NT2/D1 (cell line): ENCODE measurements around the gene MUC5AC.
"Not testable (repeated sequence)": the region's sequence is repeated elsewhere in the genome, so short reads cannot be mapped to it uniquely, and the experiment has no call there.

Experiments used
- DNase-seq: peaks from one replicate; pipeline ENCODE4 v3.0.0-alpha.2; 2011; ENCODE audit warnings: low read depth, low spot score
- H3K27me3 ChIP-seq: 2 replicates; pipeline ENCODE4 v1.6.0; 2011; ENCODE audit warnings: mild to moderate bottlenecking; ENCODE audit not compliant: insufficient read length, insufficient read depth
- H3K36me3 ChIP-seq: 2 replicates; pipeline ENCODE4 v1.6.1; 2011; ENCODE audit warnings: mild to moderate bottlenecking, low read length, mixed read lengths; ENCODE audit not compliant: insufficient read depth, insufficient read length
- H3K4me1 ChIP-seq: 2 replicates; pipeline ENCODE4 v1.5.1; 2011; ENCODE audit not compliant: insufficient read depth, insufficient read length
- H3K4me3 ChIP-seq: 2 replicates; pipeline ENCODE4 v1.5.1; 2011; ENCODE audit warnings: low read depth; ENCODE audit not compliant: insufficient read length
- H3K9ac ChIP-seq: 2 replicates; pipeline ENCODE4 v1.6.0; 2011; ENCODE audit warnings: low read depth; ENCODE audit not compliant: insufficient read length
- H3K9me3 ChIP-seq: 2 replicates; pipeline ENCODE4 v1.5.1; 2011; ENCODE audit warnings: mild to moderate bottlenecking, low read length; ENCODE audit not compliant: insufficient read depth
- SUZ12 ChIP-seq: IDR thresholded peaks from 2 replicates; pipeline ENCODE4 v1.6.1; 2011; ENCODE audit not compliant: insufficient read length, insufficient read depth; ENCODE audit errors: extremely low read depth
- YY1 ChIP-seq: IDR thresholded peaks from 2 replicates; pipeline ENCODE4 v1.6.1; 2011; ENCODE audit not compliant: insufficient read length, insufficient read depth
- ZNF274 ChIP-seq: IDR thresholded peaks from 2 replicates; pipeline ENCODE4 v1.6.1; 2011; ENCODE audit warnings: mild to moderate bottlenecking, low read depth, low read length

Gene MUC5AC

DNA sequence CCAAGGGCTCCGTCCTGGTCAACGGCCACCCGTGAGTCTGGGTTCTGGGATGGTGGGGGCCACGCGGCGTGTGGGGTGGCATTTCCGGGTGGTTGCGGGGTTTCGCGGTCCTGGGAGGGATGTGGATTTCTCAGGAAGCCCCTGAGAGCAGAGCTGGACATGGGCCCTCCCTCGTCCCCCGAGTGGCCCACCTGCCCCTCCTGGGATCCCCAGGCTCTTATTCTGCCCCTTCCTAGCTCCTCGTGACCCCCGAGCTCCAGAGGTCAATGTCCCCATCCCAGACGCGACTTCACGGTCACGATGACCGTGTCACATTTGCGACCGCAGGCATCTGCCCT is 4.4 kb downstream of the MUC5AC start:
- TF ChIP-seq ZNF274 = no peak
- TF ChIP-seq YY1 = no peak
- no peak for TF ChIP-seq SUZ12
- H3K9me3 ChIP-seq = no peaks in the 10 kb centered on the region
- no peaks in the 10 kb centered on the region for H3K36me3 ChIP-seq
- H3K9ac ChIP-seq = no peak overlapping the region
- no peak for DNase-seq
- no peaks in the 10 kb centered on the region for H3K27me3 ChIP-seq
- H3K4me1 ChIP-seq = no peaks in the 10 kb centered on the region
- no peak overlapping the region for H3K4me3 ChIP-seq

DNA sequence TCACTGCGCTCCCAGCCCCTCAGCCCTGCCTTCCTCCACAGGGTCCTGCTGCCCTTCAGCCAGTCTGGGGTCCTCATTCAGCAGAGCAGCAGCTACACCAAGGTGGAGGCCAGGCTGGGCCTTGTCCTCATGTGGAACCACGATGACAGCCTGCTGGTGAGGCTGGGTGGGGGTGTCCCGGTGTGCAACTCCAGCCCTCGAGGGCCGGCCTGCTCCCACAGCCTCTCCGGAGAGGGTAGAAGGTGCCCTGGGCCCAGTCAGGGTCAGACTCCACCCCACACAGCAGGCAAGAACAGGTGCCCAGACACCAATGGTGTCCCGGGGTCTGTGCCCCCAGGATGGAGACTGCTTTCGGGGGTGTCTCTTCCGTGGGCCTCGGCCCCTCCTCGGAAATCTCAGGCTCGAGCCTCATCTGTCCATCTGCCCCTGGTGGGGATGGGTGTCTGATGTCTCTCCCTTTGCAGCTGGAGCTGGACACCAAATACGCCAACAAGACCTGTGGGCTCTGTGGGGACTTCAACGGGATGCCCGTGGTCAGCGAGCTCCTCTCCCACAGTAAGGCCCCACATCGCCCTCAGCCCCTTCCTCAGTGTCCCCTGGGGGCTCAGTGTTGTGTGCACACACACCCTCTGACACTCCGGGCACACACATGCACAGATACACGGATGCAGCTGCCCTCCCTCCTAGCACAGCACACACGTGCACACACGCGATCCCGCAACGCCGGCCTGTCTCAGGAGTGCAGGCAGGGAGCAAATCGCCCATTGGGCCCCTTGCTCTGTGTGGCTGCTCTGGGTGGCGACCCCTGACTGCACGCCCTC is 4.9 kb downstream of the MUC5AC start:
- no peak for DNase-seq
- Histone ChIP-seq H3K27me3 (no peaks in the 10 kb centered on the region), H3K9me3 (no peaks in the 10 kb centered on the region), H3K9ac (no peak overlapping the region), H3K36me3 (no peaks in the 10 kb centered on the region), H3K4me3 (no peak overlapping the region), H3K4me1 (no peaks in the 10 kb centered on the region)
- no peak for TF ChIP-seq YY1

DNA sequence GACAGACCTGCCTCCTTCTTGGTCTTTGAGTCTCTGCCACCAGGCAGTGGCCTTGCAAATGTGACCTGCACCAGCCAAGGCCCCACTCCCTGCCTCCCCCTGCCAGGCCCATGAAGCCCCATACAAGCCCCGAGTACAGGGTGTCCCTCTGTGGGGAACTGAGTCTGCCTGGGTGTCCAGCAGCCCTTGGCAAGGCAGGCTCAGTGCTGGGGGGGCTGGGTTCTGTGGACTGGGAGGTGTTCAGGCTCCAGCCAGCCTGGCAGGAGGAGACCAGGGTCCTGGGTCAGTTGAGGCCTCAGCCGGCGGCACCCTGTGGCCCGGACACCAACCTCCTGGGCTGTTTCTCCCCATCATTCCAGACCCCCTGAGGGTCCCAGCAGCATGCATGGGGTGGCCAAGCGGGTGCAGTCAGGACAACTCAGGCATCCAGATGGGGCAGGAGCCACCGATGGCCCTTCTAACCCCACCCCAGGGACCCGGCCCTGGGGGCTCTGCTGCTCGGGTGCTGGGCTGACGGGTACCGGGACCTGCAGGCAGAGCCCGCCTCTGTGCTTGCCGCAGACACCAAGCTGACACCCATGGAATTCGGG is 5.7 kb downstream of the MUC5AC start:
- H3K27me3 ChIP-seq = no peaks in the 10 kb centered on the region
- no peak for DNase-seq
- no peaks in the 10 kb centered on the region for H3K36me3 ChIP-seq
- TF ChIP-seq YY1 (no peak), SUZ12 (no peak), ZNF274 (no peak)
- no peak overlapping the region for H3K9ac ChIP-seq
- no peaks in the 10 kb centered on the region for H3K4me1 ChIP-seq
- no peaks in the 10 kb centered on the region for H3K9me3 ChIP-seq
- no peak overlapping the region for H3K4me3 ChIP-seq

DNA sequence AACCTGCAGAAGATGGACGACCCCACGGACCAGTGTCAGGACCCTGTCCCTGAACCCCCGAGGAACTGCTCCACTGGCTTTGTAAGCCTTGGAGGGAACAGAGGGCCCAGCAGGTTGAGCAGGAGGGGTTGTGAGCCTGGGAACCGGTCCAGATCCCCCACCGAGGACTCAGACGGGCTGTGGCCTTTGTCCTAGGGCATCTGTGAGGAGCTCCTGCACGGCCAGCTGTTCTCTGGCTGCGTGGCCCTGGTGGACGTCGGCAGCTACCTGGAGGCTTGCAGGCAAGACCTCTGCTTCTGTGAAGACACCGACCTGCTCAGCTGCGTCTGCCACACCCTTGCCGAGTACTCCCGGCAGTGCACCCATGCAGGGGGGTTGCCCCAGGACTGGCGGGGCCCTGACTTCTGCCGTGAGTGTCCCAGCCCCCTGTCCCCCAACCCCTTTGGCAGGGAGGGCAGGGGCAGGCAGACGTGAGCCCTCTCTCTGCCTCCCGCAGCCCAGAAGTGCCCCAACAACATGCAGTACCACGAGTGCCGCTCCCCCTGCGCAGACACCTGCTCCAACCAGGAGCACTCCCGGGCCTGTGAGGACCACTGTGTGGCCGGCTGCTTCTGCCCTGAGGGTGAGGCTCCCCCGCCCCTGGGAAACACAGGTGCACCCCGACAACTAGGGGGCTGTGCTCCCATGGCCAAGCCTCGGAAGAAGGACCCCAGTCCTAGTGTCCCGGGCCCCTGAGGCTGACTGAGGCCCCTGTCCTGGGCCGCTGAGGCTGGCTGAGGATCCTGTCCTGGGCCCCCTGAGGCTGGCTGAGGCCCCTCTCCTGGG is 6.4 kb downstream of the MUC5AC start:
- TF ChIP-seq ZNF274 = no peak
- no peak for TF ChIP-seq YY1
- TF ChIP-seq SUZ12 = no peak
- Histone ChIP-seq H3K4me1 (no peaks in the 10 kb centered on the region), H3K9ac (no peak overlapping the region), H3K9me3 (no peaks in the 10 kb centered on the region), H3K4me3 (no peak overlapping the region), H3K27me3 (no peaks in the 10 kb centered on the region), H3K36me3 (no peaks in the 10 kb centered on the region)
- no peak for DNase-seq

DNA sequence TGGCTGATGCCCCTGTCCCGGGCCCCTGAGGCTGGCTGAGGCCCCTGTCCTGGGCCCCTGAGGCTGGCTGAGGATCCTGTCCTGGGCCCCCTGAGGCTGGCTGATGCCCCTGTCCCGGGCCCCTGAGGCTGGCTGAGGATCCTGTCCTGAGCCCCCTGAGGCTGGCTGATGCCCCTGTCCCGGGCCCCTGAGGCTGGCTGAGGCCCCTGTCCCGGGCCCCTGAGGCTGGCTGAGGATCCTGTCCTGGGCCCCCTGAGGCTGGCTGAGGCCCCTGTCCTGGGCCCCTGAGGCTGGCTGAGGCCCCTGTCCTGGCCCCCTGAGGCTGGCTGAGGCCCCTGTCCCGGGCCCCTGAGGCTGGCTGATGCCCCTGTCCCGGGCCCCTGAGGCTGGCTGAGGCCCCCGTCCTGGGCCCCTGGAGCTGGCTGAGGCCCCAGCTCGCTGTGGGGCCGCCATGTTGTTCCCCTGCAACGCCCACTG is 7.1 kb downstream of the MUC5AC start:
- H3K9ac ChIP-seq, H3K4me3 ChIP-seq, DNase-seq, H3K27me3 ChIP-seq, H3K9me3 ChIP-seq, H3K36me3 ChIP-seq, H3K4me1 ChIP-seq: not testable (repeated sequence)

DNA sequence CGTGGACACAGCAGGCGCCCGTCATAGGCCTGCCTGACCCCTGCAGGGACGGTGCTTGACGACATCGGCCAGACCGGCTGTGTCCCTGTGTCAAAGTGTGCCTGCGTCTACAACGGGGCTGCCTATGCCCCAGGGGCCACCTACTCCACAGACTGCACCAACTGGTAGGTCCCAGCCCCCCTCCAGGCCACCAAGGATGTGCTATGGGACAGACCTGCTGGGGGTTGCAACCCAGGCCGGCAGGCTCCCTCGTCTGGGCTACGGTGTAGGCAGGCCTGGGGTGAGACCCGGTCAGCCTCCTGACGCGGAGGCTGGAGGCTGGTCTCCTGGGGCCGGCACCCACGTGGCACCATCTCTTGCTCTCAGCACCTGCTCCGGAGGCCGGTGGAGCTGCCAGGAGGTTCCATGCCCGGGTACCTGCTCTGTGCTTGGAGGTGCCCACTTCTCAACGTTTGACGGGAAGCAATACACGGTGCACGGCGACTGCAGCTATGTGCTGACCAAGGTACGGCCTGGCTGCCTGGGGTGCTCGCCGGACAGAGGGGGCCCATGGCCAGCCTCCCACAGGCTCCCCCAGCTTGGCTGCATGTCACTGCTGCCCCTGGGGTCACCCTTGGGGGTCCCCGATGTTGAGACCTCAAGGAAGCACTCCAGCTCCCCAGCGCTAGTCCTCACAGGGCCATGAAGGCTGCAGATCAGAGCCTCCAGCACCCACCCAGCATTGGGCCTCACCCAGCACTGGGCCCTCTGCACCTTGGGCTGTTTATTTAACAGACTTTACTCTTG is 7.7 kb downstream of the MUC5AC start:
- Histone ChIP-seq H3K36me3 (no peaks in the 10 kb centered on the region), H3K4me3 (no peak overlapping the region), H3K4me1 (no peaks in the 10 kb centered on the region), H3K27me3 (no peaks in the 10 kb centered on the region), H3K9ac (no peak overlapping the region), H3K9me3 (no peaks in the 10 kb centered on the region)
- no peak for TF ChIP-seq SUZ12
- no peak for TF ChIP-seq YY1
- TF ChIP-seq ZNF274 = no peak
- no peak for DNase-seq

DNA sequence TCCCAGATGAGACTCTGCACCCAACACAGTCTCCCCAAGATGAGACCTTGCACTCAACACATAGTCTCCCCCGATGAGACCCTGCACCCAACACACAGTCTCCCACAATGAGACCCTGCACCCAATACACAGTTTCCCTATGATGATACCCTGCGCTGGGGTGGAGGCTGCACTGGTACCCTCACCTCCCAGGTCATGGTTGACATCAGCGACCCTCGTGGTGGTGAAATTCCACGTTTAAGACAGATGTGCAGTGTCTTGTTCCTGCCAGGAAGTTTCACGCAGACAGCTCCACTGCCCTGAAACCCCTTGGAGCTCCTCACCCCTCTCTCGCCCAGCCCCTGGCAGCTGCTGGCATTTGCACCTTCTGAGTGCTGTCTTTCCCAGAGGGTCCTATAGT is 9.5 kb downstream of the MUC5AC start:
- TF ChIP-seq SUZ12 (no peak), ZNF274 (no peak), YY1 (no peak)
- no peak for DNase-seq
- Histone ChIP-seq H3K9ac (no peak overlapping the region), H3K9me3 (no peaks in the 10 kb centered on the region; the same call in 1 of the 2 replicates), H3K4me3 (no peak overlapping the region), H3K4me1 (no peaks in the 10 kb centered on the region), H3K27me3 (peaks cover 7% of the 10 kb centered on the region), H3K36me3 (no peaks in the 10 kb centered on the region)
